Panc1 (cell line): Measurements from ENCODE around the gene CBL. TPM values are rescaled to one million over a fixed set of nuclear protein-coding genes. Genes with fewer than 3 reads are reported as not detected.

Experiments used
- ATAC-seq: fragments of 200-7000 bp; cut with Tn5 transposase; 2 replicates; pipeline ENCODE4 v1.9.1; 2020; ENCODE audit warnings: mild to moderate bottlenecking, moderate library complexity
- BruUV-seq: library from RNA; stranded (reverse); fragments of 400-500 nt; replicated peaks from 2 replicates; lab custom pipeline; 2021; lab: Mats Ljungman, UMichigan
- CTCF ChIA-PET: fragments of 300-600 bp; sonication (Branson Sonifier 250); formaldehyde crosslinking; loops from one replicate; lab custom pipeline; 2022; ENCODE audit warnings: antibody characterized with exemption; lab: Charles Lee
- POLR2A ChIA-PET: fragments of 300-600 bp; sonication (Branson Sonifier 250); formaldehyde crosslinking; loops from one replicate; lab custom pipeline; 2022; ENCODE audit warnings: antibody characterized with exemption; lab: Charles Lee
- DNase-seq: peaks from one replicate; pipeline ENCODE4 v3.0.0-alpha.2; 2010; ENCODE audit warnings: low read depth, low spot score
- H3K27ac ChIP-seq: 2 replicates; pipeline ENCODE4 v1.5.1; 2011; ENCODE audit warnings: mild to moderate bottlenecking, low read length, inconsistent platforms
- H3K27me3 ChIP-seq: fragments of 200-500 bp; sonication (Bioruptor generic); 2 replicates; pipeline ENCODE4 v1.6.0; 2014; ENCODE audit warnings: low read length, inconsistent platforms; ENCODE audit not compliant: control insufficient read depth, insufficient read depth
- H3K36me3 ChIP-seq: fragments of 200-500 bp; sonication (Bioruptor generic); 2 replicates; pipeline ENCODE4 v1.5.1; 2014; ENCODE audit warnings: inconsistent platforms, mild to moderate bottlenecking, low read length, moderate library complexity; ENCODE audit not compliant: control insufficient read depth, insufficient read depth
- H3K4me1 ChIP-seq: 2 replicates; pipeline ENCODE4 v1.5.1; 2011; ENCODE audit warnings: inconsistent platforms, mild to moderate bottlenecking, low read length, moderate library complexity; ENCODE audit not compliant: control insufficient read depth, insufficient read depth
- H3K4me3 ChIP-seq, 2 experiments: 2 replicates each; pipeline ENCODE4 v1.5.1; 2011 to 2012; ENCODE audit warnings: low read depth in 2 of 2, low read length in 2 of 2, mild to moderate bottlenecking in 2 of 2, inconsistent platforms in 1 of 2, moderate library complexity in 1 of 2
- H3K9me3 ChIP-seq: fragments of 200-500 bp; sonication (Bioruptor generic); 2 replicates; pipeline ENCODE4 v1.5.1; 2014; ENCODE audit warnings: low read depth, mild to moderate bottlenecking, inconsistent platforms, low read length, moderate library complexity; ENCODE audit not compliant: control insufficient read depth, insufficient read depth
- CTCF ChIP-seq: fragments of 450-650 bp; IDR thresholded peaks from 2 replicates; pipeline ENCODE4 v1.5.1; 2017; ENCODE audit warnings: mild to moderate bottlenecking
- POLR2AphosphoS5 ChIP-seq: IDR thresholded peaks from 2 replicates; pipeline ENCODE4 v1.6.1; 2012; ENCODE audit warnings: mild to moderate bottlenecking, low read depth, low read length, moderate library complexity
- REST ChIP-seq, 2 experiments: IDR thresholded peaks; 2 replicates each; pipeline ENCODE4 v1.6.1; 2011 to 2012; ENCODE audit warnings: low read depth in 2 of 2, control low read depth in 1 of 2, low read length in 1 of 2, mild to moderate bottlenecking in 1 of 2, moderate library complexity in 1 of 2; ENCODE audit not compliant: insufficient read depth in 1 of 2
- SIN3A ChIP-seq: IDR thresholded peaks from 2 replicates; pipeline ENCODE4 v1.6.1; 2012; ENCODE audit warnings: low read depth, mild to moderate bottlenecking, low read length, moderate library complexity, borderline replicate concordance; ENCODE audit not compliant: insufficient read depth
- TCF7L2 ChIP-seq: IDR thresholded peaks from 2 replicates; pipeline ENCODE4 v1.6.1; 2011; ENCODE audit warnings: mild to moderate bottlenecking, low read depth, low read length, inconsistent platforms
- in situ Hi-C: cut with HindIII; loops from 2 replicates; pipeline ENCODE4 v1.10.0; 2016; ENCODE audit warnings: low sequenced_read_pairs, low pct_unique_long_range_greater_than_20kb
- intact Hi-C: fragments of 100-400 bp; cut with micrococcal nuclease; formaldehyde crosslinking; loops from one replicate; pipeline ENCODE4 v1.10.0; 2022; ENCODE audit not compliant: unreplicated experiment
- total RNA-seq: library from RNA; stranded (reverse); gene quantifications from one replicate; pipeline ENCODE4 v1.2.1, GENCODE V29; 2021; ENCODE audit not compliant: unreplicated experiment

The CBL gene
- total RNA-seq, 1 experiment from 2014 or later: 69.9 TPM

GRCh38 chr11:119229741-119230140 lies 23.6 kb downstream of the CBL start:
- Histone ChIP-seq H3K4me1 (no peaks in the 10 kb centered on the region), H3K27ac (no peak overlapping the region), H3K27me3 (no peaks in the 10 kb centered on the region), H3K36me3 (peaks cover 3% of the 10 kb centered on the region; the same call in 1 of the 2 replicates), H3K4me3 (no peak overlapping the region), H3K9me3 (no peaks in the 10 kb centered on the region)
- BruUV-seq: no TSS peak
- TF ChIP-seq SIN3A: no peak
- no peak for TF ChIP-seq POLR2AphosphoS5
- no peak for TF ChIP-seq TCF7L2
- TF ChIP-seq CTCF: no peak
- TF ChIP-seq REST (IDR thresholded peaks at IDR 0.05; ENCODE audit: insufficient read depth in 1 of 2, low read depth in 2 of 2, low read length in 1 of 2): no peak
- DNase-seq (no peak), ATAC-seq (no peak)
- in situ Hi-C loops (no loop called here), intact Hi-C loops (no loop called here)
- ChIA-PET CTCF (no interaction called here), POLR2A (interaction anchor here (0.6 to 0.7 kb wide), 2 partner anchors 14 to 91 kb away, joined by 6 read pairs; no protein-coding TSS in a partner anchor)

DNA sequence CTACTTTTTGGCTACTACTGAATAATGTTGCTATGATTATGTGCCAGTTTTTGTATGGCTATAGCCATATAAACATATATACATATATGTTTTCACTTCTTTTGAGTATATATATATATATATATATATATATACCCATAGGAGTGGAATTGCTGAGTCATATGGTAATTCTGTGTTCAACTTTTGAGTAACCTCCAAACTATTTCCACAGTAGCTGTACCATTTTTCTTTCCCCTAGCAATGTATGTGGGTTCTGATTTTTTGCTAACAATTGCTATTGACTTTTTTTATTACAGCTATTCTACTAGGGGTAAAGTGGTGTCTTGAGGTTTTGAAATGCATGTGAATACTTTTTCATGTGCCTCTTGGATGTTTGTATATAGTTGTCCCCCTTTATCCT lies 30.4 kb downstream of the CBL start:
- no peak for TF ChIP-seq SIN3A
- TF ChIP-seq REST (IDR thresholded peaks at IDR 0.05; ENCODE audit: insufficient read depth in 1 of 2, low read depth in 2 of 2, low read length in 1 of 2): no peak
- TF ChIP-seq CTCF: no peak
- no peak for TF ChIP-seq POLR2AphosphoS5
- no peak for TF ChIP-seq TCF7L2
- in situ Hi-C loops (no loop called here), intact Hi-C loops (no loop called here)
- POLR2A ChIA-PET: interaction anchor here (0.6 kb wide), 1 partner anchor 44 kb away, joined by 4 read pairs; no protein-coding TSS in a partner anchor
- no TSS peak for BruUV-seq
- CTCF ChIA-PET: interaction anchor here (0.6 kb wide), 1 partner anchor 48 kb away, joined by 3 read pairs; no protein-coding TSS in a partner anchor
- Histone ChIP-seq H3K27me3 (no peaks in the 10 kb centered on the region), H3K4me3 (no peak overlapping the region), H3K36me3 (peaks cover 3% of the 10 kb centered on the region; the same call in 1 of the 2 replicates), H3K27ac (no peak overlapping the region), H3K4me1 (no peaks in the 10 kb centered on the region), H3K9me3 (no peaks in the 10 kb centered on the region)
- ATAC-seq (no peak), DNase-seq (no peak)
